Stimulated activated CD8-positive, alpha-beta memory T cell treated with anti-CD3 and anti-CD28 coated beads, Interleukin-7, amount 100 ng/mL, for 1 hour (primary cell): Measurements from ENCODE around the gene BTC.
"Not testable (repeated sequence)": the region's sequence is repeated elsewhere in the genome, so short reads cannot be mapped to it uniquely, and the experiment has no call there.

ENCODE experiments used
- DNase-seq, 2 donors: peaks; one replicate each; pipeline ENCODE4 v3.0.0-alpha.2; 2020; ENCODE audit warnings: low read depth in 2 of 2

The BTC gene, protein sequence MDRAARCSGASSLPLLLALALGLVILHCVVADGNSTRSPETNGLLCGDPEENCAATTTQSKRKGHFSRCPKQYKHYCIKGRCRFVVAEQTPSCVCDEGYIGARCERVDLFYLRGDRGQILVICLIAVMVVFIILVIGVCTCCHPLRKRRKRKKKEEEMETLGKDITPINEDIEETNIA

DNA sequence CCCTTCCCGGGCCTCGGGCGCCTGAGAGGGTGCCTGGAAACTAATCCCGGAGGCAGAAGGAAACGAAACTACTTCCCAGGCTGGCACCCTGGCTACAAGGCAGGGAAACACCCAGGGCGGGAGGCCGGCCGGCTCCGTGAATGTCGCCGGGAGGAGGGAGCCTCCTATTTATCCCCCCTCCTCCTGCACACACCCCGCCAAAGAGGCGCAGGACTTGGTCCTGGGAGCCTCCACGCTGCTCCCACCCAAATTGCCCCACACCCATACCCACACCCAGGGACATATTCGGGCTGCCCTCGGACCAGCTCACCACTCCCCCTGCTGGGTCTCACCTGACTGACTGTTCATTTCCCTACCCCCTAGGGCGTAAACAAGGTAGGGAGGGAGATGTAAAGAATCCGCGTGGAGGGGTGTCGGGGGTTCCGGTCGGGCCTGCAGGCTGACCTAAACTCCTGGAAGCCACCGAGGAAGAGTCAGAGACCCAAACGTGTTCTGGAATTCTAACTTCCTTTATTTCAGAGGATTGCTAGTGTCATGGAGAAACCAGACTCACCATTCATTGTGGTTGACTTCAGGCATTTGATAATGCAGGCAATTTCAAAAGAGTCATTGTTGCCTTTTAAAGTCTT, at the start of gene BTC:
TSS of gene BTC (minus strand) at position 142 of the 629 bp plus-strand sequence. CDS start 198 bp downstream, outside the sequence.
- no peak for DNase-seq

DNA sequence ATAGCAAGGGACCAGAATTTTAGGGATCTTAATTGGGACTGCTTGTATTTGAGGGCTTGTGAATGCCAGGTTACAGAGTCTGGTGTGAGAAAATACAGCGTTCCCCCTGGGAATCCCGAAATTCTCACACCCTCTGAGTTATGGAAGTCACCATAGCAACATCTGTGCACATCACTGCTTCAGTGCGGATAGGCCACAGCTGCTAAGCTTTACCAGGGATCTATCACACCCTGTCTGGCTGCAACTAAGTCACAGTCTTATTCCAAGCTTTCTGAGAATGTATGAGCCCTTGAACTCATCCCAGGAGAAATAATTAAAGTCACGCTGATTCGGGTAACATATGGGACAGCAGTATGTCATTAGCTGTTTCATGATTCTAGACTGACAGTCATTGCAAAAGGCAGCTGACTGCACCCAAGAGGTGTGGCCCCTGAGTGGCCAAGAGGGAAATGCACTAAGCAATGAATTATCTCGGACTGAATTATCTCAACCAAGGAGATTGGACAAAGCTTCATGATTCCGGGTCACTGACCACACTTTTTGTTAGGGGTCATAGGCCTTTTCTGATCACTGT, 46.7 kb upstream of the BTC start:
- DNase-seq = no peak

DNA sequence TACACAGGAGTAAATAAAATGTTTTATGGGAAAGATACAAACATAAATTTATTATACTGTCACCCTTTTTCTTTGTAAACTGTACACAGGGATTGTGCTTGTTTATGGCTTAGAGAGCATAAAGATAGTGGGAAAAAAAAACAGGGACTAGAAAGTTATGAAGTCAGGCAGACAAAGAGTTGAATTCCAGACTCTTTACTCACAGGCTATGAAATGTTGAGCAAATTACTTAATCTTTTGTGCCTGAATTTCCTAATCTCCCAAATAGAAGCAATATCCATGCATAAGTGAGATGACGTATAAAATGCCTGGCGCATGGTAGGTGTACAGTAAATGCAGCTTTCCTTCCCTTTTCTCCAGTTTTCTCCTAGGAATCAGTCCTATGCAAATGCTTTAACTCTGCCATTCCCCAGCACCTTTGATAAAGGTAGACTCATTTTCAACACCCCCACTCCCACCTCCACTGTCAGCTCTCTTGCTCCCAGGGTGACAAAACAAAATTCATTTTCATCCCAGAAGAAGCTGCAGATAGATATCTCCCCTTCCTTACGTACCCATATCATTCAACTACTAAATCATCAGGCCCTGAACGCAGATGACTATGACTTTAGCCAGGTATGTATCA, 44.5 kb upstream of the BTC start:
- DNase-seq = no peak

DNA sequence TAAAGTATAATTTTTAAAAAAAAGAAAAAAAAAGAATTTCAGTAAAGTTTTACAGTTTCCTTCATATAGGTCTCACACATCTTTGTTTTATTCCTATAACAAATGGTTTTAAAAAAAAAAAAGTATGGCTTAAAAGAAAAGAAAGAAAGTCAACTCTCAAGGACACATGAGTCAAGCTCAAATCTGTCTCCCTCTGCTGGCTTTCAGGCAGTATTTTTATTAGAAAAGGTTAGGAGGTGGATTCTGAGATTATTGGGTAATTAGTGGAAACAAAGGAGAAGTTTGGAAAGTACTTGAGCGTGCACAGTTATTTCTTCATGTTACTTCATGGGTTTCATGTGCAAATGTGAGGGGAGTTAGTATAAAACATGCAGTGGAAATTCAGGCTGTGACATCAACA, 36.6 kb upstream of the BTC start:
- DNase-seq = no peak

DNA sequence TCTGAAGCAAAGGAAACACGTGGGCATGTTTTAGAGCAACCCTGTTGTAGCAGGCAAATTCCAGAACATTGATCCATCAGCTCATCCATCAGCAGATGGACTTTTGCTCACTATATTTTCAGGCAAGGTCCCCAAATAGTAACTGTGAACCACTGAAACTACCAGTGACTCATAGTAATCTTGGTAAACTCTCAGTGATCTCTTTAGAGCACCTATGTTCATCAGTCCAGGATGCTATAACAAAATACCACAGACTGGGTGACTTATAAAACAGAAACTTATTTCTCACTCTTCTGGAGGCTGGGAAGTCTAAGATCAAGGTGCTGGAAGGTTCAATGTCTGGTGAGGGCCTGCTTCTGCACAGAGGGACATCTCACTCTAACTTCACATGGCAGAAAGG, 28.9 kb upstream of the BTC start:
- DNase-seq = no peak

DNA sequence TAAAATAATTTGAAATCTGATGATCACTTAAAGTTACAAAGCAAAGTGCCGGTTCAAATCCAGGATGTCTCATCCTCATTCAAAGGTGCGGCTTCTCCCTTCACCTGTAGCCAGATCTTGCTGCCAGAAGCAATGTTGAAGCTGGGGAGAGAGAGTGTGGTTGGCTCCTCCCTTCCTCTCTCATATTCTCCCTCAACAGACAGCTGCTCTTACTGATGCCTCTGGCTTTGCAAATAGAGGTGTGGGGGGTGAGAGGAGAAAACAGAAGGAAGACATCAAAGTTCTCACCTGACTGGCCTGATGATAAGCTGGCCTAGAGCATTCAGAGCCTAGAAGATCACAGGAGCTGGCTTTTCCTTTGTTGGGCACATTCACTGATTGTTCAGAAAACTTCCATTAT, 28.3 kb upstream of the BTC start:
- no peak for DNase-seq

DNA sequence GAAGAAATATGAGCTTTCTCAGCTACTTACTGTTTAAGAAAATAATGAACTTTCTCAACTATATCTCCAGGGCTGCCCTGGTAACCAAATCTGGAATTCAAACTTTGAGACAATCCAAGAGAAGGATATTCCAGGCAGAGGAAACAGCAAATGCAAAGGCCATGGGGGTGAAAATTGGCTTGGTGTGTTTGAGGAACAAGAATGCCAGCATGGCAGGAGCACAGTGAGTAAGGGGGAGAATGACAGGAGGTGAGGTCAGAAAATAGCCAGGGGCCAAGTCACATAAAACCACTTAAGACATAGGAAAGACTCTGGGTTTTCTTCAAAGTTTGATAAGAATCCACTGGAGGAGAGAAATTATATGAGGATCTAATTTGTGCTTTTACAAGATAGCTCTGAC, 27.2 kb upstream of the BTC start:
- DNase-seq = no peak

DNA sequence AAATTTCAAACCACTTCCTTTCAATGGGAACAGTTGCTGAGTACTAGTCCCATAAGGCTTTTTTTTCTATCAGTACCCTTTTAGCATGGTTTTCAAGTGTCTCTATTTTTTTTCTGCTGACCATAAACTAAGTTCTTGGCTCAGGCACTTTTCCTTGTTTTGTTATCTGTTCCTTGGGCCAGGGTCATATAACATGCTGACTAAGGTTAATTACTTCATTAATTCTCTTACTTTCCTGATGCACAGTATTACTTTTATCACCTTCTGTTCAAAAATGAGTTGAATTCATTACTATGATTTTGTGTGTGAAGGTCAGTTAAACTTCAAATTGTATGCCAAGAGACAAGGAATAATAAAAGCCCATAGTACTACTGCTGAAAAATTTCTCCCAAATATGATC, 19.7 kb upstream of the BTC start:
- DNase-seq = no peak

DNA sequence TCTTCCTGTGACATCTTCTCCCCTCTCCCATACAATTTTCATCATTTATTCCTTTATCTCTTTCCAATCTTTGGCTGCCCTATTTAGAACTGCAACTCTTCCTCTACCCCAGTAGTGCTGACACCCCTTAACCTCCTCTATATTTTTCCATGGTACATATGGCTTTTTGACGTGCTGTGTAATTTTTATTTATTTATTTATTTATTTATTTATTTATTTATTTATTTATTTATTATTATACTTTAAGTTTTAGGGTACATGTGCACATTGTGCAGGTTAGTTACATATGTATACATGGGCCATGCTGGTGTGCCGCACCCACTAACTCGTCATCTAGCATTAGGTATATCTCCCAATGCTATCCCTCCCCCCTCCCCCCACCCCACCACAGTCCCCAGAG, 17.7 kb upstream of the BTC start:
- DNase-seq = not testable (repeated sequence)

DNA sequence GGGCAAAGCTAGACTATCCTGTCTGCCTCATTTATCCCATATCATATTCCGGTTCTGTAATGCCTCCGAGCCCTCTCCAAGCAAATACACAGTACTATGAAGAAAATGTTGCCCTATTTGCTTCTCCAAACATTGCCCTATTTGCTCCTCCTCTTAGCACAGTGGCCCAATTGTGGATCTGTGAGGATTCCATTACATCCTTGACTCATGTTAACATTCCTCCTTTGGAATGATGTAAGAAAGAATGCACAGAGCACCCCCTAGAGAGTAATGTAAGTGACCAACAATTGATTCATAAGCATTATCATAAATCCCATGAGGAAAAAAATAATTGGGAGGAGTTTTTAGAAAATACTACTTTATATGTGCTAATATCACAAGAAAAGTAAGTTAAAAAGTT, 11.3 kb upstream of the BTC start:
- no peak for DNase-seq

DNA sequence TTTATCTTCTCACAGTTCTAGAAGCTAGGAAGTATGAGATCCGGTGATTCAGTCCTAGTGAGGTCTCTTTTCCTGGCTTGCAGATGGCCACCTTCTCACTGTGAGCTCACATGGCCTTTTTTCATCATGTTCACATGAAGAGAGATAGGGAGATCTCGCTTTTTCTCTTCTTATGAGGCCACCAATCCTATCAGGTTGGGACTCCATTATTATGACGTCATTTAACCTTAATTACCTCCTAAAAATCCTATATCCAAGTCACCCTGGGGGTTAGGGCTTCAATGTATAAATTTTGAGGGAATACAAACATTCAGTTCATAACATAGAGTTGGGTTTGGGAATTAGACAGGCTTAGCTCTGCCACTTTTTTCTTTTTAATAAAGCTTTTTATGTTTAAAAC, 6.0 kb upstream of the BTC start:
- no peak for DNase-seq

DNA sequence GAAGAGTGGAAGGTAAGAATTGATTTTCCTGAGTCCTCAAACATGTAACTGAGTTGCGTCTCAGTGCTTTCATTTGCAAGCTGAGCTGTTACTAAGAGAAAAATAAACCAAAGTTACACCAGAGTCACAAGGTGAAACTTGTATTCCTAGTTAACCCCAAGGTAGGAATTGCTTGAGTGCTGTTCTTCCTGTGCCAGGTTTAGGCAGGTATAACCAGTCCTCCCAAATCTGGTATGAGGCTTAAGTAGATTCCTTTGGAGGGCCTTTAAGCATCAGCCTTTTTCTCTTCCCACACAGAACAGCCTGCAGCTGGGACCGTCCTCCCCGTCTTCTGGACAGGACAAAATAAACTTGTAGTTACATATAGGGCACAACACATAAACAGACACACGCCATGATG, 2.3 kb upstream of the BTC start:
- no peak for DNase-seq

DNA sequence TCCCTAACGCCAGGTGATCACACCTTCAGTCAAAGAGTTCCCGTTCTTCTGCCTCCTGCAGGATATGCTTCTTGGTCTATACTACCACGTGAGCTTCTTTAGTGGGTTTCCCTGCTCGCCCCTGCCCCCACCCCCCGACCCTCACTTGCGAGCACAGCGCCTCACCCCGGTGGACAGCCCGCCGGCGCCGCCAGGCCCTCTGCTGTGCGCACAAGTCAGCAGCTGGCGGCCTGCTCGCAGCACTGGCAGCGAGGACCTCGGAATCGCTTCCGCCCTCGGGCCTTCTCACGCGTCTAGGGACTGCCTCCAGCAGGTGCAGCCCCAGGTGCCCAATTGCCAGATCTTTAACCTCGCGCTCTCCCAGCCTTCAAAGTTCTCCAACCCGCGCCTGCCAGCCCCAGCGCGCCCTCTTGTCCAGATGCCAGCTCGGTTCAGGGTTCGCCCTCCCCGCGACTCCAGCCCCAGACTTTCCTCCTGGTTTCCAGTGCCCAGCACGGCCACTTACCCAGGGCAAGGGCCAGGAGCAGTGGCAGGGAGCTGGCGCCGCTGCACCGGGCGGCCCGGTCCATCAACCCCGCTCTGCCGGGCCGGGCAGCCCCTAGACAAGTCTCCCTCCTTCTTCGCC, 454 bp downstream of the BTC start:
- DNase-seq = no peak

DNA sequence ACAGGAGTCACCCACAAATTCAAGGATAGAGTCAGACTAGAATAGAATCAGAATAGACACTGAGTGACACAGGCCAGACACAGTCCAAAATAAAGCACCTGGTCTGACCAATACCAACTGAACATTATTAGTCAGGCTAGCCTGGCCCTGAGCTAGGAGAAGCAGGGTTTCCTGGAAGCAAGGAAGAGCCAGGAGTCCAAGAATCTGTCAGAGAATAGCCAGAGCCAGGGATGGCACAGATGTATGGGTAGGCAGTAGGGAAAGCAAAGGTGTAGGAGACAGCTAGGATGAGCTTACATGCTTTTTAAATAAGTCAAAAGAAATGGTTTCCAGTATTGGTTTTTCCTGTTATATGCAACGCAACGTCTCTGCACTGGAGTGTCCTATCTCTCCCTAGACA, 3.7 kb downstream of the BTC start:
- no peak for DNase-seq

DNA sequence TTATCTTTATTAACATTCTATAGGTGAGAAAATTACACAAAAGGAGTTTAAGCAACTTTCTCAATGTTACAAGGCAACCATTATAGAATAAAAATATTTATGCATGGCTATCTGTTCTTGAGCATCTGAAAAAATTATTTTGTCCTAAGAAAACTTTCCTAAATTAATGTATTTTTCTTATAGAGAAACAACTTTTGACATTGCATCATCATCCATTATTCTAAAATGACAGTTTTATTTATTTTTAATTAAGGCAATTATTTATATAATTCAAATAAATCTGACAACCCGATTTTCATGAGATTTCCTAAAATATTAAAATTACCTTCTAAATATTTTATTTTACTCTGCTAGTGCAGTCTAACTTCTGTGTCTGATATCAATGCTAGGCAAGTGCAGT, 4.8 kb downstream of the BTC start:
- DNase-seq = no peak

DNA sequence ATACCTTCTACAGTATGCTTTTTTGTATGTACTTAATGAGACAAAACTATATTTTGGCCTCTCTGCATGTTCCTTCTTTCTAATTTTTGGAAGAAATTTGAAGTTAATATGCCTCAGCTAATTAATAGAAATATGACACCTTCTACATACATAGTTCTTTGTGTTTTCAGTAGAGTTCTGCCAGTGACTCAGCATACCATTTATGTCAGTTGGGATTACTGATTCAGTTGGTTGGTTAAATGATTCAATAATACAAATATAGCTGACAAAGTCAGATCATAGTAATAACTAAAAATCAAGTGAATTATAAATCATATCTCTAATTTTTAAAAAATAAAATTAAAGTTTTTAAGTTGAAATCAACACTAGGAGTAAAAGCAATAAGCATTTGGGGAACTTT, 16.8 kb downstream of the BTC start:
- DNase-seq = no peak

DNA sequence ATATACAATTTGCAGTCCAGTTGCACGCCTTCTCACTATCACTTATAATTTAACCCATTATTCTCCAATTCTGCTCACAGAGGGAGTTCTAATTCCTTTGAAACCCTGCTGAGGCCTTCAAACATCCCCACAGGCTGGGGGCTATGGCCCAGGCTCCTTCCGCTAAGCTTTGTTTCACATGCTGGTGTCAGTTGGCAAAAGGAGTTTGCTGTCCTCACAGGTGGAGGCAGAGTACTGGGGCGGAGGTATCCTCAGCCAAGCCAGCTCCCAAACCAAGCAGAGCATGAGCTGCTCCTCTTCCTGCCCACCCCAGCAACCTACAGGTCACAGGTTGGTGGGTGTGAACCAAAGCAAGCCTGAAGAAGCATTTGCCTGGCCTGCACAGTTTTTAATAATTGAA, 21.5 kb downstream of the BTC start:
- no peak for DNase-seq

DNA sequence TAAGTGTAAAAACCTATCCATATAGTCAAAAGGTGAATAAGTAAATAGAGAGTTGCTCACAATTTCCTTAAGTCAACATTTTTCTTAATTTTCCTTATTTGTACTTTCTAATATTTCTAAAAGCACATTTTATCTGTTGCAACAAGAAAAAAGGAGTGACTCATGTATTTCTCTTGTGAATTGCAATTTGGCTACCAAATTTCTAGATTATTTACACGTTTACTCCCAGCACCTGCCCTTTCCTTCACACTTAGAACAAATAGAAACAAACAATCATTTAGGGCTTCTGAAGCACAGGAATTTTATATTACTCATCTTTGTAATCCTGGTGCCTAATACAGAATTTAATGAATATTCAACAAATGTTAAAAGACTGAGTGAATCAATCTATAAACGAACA, 22.2 kb downstream of the BTC start:
- DNase-seq = no peak

DNA sequence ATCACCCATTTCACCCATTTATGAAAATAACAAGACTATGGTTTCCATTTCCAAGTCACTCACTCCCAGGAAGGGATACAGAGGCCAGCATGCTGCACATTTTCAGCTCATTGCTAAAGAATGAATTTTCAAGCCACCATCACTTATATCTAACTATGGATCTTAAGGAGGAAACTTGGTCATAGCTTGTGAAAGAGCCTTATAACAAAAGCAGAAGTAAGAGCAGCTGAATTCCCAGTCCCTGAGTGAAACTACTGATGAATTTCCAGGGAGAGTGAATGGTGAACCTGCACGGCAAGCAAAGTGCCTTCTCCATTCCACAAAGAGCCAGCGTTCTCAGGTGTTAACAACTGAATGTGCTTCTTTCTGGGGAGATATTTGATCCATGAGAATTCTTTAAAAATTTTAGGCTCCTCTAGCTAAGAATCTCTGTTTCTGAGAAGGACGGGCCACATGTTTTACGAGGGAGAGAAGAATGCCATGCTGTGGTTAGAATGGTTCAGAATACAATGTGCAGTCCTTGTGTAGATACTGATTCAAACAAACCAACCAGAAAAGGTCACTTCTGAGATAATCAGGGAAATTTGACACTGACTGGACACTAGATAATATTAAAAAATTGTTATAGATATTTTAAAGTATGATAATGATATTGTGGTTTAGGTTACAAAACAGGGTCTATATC, 24.0 kb downstream of the BTC start:
- DNase-seq = no peak

DNA sequence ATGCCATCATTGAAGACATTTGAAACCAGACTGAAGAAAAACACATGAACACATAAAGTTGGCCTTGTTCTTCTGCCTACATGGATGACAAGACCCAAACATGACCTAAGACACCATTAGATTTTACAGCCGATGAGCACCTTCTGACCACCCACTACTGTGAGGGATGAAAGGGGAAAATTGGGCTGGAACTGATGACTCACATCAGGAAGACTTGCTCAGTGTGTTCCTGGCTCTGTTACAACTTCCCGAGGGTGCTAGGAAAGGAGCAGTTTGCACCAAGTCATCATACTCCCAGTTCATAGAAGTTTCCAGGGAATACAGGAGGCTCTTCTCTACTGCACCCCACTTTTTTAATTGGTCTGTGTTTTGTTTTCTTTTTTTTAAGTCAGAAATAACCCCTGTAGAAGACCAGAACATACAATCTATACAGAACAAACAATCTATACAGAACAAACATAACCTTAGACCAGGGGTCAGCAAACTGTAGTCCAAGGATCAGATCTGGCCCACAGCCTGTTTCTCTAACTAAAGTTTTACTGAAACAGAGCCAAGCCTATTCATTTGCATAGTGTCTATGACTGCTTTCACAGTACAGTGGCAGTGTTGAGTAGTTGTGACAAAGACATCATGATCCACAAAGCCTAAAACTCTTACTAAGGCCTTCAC, 25.3 kb downstream of the BTC start:
- DNase-seq = no peak

DNA sequence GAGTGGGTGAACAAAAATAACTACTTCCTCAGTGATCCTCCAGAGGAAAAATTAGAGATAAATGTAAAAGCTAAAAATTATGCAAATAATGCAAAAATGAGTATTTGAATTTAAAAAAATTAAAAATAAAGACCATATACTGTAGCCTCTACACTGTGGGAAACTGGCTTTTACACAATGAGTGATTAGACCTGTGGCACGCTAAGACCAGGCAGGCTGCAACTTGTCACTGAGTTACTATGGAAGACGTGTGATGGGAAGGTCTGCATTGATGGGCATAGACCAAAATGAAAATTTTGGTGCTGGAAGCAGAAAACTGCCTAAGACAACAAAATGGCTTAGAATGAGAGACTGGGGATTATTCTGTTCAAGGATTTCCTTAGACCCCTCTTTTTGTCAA, 30.2 kb downstream of the BTC start:
- DNase-seq = no peak
